HG02970 (cell line): Measurements from ENCODE around the gene MFAP3L.

Source experiments
- ATAC-seq: cut with Tn5 transposase; IDR thresholded peaks from one replicate; pipeline ENCODE4 v1.9.1; 2021; ENCODE audit warnings: mild to moderate bottlenecking, moderate library complexity, moderate number of reproducible peaks; ENCODE audit not compliant: unreplicated experiment, low FRiP score

Gene MFAP3L

DNA sequence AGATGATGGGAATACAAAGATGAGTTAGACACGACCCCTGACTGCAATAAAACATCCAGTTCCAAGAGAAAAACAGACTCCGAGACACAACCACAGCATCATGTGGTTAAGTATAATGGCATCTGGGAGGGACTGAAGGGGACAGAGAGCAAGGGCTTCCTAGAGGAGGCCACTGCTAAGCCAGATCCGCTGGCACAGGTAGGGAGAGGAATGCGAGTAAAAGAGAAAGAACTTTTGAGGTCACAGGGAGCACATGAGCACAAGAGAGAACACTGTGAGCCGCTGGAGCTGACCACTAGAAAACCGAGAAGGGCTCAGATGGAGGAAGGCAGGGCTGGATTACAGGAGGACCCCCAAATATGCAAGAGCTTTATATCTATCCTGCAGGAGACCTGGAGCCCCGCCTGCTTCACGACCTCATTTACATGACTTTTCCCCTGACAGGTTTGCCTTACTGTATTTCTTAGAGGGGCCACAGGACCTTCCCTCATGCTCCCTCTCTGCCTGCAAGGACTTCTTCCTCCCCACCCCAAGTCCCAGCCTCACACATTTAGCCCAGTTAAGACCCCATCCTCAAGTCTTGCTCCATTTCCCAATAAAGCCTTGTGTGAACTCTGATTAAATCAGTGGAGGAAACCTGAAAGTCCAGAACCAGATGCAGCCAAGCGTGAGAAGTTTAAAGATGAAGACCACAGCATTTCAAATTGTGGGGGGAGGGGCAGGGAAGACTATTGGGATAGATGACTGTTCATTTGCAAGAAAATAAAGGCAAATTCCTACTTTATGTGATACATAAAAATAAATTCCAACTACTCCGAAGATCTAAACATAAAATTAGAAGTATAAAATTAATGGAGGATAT lies 29.6 kb downstream of the MFAP3L start:
- ATAC-seq, result no peak

GRCh38 chr4:169993531-169993930 lies 32.7 kb downstream of the MFAP3L start:
- ATAC-seq, result no peak

DNA sequence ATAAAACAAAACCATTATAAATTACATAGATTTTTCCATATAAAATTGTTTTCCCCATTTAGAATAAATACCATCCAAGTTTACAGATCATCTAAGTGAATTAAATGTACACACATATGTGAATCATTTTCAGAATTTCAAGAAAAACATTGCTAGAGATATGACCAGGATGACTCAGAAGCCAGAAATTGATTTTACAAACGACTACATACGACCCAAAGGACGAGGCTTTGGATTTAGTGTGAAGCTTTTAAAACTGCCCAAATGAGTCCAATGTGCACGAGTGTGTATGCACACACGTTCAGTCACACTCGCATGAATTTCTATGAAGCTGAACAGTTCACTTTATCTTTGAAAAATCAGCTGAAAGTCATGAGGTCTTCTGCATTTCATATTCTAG lies 37.9 kb downstream of the MFAP3L start:
- no peak for ATAC-seq

GRCh38 chr4:169987327-169988228 lies 38.6 kb downstream of the MFAP3L start:
- ATAC-seq, result no peak

DNA sequence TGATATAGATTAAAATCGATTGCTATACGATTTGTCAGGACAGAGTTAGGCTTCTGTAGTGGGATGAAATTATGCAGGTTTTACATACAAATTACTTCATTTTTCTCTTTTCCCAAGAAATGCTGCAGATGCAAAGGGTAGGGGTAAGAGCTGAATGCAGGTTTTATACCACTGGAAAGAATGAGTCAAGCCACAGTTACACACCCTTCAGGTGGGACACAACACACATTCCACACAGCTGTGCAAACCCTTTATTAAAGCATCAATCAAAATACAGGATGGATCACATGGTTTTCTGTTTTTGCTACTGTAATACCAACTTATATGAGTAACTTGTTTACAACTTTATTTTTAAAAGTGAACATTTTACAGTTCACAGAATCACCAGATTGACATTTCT lies 39.8 kb downstream of the MFAP3L start:
- no peak for ATAC-seq

DNA sequence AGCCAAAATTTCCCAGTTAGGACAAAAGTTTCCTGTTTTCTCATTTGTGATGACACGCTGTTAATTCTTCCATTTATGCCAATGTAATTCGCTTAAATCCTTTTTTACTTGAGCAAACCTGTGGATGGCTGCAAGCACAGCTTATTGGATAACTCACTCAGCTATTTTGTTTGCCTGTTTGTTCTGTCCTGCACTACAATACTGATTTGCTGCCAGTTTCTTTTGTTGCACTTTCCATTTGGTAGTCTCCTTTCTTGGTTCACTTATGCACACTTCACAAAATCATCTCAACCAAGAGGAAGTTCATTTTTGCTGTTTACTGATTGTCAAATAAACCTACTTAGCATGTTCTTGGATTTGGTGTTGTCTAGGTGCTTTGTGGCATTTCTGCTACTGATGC lies 40.3 kb downstream of the MFAP3L start:
- ATAC-seq, result no peak

DNA sequence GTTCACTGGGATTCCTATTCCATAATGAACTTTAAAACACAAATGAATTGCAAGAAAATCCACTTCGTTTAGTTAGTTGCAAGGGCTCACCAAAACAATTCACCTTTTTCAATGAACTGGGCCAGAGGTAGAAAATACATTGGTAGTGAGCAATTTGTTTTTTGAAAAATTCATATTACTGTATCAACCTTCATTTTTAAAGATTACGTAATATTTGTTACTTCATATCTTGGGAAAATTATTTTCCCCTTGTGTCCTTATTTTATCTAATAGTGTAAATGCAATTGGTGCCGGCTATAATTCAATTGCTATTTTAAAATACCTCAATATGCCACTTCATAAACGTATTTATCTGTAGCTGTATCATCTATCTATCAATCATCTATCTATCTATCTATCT lies 41.5 kb downstream of the MFAP3L start:
- no peak for ATAC-seq

DNA sequence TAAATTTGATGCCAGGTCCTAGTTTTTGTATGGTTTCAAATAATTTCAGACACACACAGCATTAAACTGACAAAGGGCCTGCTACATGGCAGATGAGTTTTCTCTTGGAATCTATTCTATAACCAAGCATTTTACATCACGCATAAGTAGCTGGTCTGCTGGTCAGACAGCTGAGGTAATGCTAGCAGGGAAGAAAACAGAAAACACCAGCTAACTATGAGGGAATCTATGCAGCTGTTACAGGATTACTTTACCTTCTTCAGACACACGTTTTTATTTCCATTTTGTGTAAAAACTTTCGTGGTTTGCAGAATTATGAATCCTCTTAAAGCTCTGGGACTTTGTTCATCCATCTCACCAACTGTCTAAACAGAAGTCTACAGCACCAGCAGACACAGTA lies 42.0 kb downstream of the MFAP3L start:
- no peak for ATAC-seq

DNA sequence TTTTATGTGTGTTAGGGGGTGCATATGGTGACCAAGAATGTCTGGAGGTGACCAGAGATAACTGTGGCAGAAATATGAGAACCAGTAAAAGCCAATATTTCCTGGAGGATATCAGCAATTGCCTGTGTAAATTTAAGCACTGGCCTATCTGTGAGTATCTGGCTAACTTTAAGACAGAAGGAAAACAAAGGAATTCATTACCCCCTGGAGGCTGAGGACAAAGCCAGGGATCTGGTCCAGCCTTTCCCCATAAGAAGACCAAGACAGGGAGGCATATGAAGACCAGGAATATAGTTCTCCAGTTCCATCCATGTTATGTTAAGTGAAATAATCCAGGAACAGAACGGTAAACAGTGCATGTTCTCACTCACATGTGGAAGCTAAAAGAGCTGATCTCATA lies 49.2 kb downstream of the MFAP3L start:
- ATAC-seq, result no peak

DNA sequence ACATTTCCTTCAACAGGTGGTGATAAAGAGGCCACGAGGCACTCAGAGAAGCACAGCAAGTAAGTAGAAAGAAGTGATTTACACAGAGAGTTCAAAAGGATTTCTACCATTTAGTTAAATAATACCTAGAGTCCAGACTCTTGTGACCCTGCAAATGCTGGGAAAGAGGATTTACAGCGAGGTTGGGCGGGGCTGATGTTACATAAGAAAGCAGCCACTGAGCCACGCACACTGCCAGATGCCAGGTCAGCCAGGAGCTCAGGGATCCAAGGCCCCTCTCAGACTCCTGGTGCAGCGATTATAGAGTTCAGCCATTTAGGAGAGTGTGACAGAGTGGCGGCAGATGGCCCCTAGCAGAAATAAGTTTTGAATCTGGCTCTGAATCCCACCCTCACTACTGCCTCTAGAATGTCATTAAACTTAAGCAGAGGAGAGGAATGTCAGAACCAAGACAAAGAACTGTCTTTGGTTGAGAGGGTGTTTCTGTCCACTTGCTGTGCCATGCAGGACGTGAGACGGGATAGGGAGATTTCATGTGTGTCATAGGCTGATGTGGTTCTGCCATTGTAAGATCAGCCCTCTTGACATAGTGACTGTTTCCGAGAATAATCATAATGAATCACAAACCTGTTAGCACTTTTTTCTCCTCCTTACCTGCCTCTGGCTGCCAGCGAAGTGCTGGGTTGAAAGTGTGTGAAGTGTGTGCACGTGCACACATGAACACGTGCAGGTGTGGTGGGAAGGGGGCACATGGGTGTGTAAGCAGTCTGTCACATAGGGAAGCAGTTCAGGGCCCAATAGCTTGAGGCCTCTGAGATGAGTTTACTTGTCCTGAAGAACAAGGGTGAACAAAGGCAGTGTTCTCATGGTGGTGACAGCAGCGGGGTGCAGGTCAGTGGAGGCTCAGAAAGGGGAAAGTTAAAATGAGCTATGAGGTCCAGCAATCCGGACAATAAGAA lies 50.1 kb downstream of the MFAP3L start:
- ATAC-seq, result no peak

- ATAC-seq, result no peak
Observed at GRCh38 chr4:169975131-169975837, 50.9 kb downstream of the MFAP3L start.

DNA sequence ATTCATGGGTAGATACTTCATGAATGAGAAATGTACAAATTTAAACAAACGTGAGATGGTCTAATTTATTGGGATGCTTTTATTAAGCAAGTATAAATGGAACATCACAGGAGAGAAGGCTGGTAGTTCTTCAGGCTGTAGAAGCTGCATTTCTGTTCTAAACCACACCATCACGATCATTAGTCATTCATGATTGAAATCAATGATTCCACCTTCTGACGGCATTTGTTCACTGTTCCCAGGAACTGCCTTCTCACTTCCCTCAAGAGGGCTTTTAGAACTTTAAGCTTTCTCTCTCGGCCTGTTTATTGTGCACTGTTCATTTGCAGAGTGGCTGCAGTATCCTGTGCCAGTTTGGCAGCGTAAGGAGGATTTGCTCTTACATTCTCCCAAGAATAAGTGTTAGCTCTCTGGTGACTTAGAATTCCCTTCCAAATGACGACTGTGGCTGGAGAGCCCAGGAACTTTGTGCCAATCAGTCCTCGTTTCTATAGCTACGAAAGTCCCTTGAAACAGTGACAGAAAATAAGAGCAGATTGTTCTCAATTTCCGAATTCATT lies 54.7 kb downstream of the MFAP3L start:
- ATAC-seq, result no peak

GRCh38 chr4:169968999-169969398 lies 57.2 kb downstream of the MFAP3L start:
- no peak for ATAC-seq

DNA sequence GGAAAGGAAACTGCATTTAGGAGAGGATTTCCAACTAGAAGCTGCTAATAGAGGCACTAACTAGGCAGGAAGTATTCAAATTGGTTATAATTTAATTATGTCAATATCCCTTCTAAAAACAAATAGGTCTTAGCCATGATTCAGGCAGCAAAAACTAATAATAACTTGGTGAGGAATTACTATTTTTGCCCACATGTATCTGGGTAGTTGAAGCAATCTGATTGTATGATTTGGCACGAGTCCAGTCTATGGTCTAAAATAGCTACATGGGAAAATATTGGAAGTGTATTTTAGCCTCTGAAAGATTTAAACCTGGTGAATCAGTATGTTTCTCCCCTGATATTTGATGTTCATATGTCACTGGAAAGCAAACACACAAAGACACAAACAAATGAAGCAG lies 62.2 kb downstream of the MFAP3L start:
- no peak for ATAC-seq

DNA sequence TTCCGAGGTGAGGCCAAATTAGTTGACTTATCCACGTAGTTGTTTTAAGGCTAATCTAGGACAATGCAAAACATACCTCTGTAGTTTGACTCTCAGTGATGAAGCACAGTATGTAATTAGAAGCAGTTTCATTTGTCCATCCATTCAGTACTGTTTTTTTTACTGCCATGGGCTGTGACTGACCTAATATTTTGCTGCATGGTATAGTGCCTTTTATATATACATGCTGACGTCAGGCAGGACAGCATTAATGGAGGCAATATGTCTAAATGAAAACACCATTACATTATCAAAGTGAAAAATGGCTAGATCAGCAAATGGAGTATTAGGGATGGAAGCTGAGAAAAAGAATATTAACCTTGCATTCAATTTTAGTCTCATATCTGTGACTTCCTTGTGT lies 66.9 kb downstream of the MFAP3L start:
- no peak for ATAC-seq

- ATAC-seq, result no peak
Observed at GRCh38 chr4:169958629-169959028, 67.6 kb downstream of the MFAP3L start.

- ATAC-seq, result no peak
Observed at GRCh38 chr4:169957785-169958184, 68.4 kb downstream of the MFAP3L start.

DNA sequence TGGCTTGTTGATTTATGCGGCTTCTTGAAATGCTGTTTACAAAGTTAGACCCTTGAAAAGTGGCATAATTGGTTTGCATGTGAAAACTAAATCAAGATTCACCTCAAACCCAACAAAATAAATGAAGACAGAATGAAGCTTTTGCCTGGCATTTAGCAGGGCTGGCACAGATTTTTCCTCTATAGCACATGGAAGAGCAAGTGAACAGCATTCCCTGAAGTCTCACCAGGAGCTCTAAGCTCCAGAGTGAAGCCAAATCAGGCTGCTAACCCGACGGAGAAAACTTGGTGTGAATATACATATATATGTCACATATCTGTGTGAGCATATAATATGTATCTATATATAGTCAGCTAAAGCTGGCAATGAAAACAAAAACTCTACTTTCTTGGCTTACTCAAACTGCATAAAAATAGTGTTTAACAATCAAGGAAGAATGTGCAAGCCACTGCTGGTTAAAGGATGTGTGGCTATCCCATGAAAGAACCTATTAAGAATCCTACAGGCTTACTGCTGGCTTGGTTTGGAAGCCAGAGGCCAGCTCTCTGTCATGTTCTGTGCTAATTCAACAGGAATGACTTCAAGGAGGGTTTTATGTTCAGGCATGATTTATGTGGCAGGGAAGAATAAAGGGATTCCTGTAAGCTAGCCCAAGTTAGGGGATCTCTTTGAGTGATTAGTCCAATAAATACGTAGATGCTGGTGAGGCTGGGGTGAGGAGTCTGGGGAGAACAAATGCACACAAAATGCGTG lies 69.9 kb downstream of the MFAP3L start:
- ATAC-seq, result no peak

DNA sequence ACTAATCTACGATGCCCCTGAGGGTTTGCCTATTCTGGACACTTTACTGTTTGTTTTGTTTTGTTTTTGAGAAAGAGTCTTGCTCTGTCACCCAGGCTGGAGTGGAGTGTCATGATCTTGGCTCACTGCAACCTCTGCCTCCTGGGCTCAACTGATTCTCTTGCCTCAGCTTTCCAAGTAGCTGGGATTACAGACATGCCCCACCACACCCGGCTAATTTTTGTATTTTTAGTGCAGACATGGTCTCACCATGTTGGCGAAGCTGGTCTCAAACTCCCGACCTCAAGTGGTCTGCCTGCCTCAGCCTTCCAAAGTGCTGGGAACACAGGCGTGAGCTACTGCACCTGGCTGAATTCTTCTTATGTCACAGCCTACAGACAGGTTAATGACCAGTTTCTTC lies 70.7 kb downstream of the MFAP3L start:
- no peak for ATAC-seq
